Fibroblast of the aortic adventitia (primary cell): ENCODE measurements around the gene CDKN2AIP. TPM values are rescaled to one million over a fixed set of nuclear protein-coding genes. Genes with fewer than 3 reads are reported as not detected.

Experiments
- DNase-seq: peaks from one replicate; pipeline ENCODE4 v3.0.0-alpha.2; 2010; ENCODE audit warnings: low read depth
- H3K4me3 ChIP-seq: 2 replicates; pipeline ENCODE4 v1.5.1; 2011; ENCODE audit warnings: low read depth, mild to moderate bottlenecking, control low read depth, low read length, moderate library complexity
- total RNA-seq: library from RNA; depleted of rRNA; stranded (reverse); fragments of >200 nt; gene quantifications from 2 replicates; pipeline ENCODE4 v1.2.3, GENCODE V29; 2012; ENCODE audit warnings: low replicate concordance
- TF ChIP-seq, protein P1 (sequence below): IDR thresholded peaks from 2 replicates; pipeline ENCODE4 v1.5.1; 2011; ENCODE audit warnings: mild to moderate bottlenecking, low read length, control low read depth, inconsistent platforms; ENCODE audit not compliant: insufficient read depth

CDKN2AIP gene, protein sequence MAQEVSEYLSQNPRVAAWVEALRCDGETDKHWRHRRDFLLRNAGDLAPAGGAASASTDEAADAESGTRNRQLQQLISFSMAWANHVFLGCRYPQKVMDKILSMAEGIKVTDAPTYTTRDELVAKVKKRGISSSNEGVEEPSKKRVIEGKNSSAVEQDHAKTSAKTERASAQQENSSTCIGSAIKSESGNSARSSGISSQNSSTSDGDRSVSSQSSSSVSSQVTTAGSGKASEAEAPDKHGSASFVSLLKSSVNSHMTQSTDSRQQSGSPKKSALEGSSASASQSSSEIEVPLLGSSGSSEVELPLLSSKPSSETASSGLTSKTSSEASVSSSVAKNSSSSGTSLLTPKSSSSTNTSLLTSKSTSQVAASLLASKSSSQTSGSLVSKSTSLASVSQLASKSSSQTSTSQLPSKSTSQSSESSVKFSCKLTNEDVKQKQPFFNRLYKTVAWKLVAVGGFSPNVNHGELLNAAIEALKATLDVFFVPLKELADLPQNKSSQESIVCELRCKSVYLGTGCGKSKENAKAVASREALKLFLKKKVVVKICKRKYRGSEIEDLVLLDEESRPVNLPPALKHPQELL
- 8.3 and 18.4 TPM in 2 replicates for total RNA-seq

DNA sequence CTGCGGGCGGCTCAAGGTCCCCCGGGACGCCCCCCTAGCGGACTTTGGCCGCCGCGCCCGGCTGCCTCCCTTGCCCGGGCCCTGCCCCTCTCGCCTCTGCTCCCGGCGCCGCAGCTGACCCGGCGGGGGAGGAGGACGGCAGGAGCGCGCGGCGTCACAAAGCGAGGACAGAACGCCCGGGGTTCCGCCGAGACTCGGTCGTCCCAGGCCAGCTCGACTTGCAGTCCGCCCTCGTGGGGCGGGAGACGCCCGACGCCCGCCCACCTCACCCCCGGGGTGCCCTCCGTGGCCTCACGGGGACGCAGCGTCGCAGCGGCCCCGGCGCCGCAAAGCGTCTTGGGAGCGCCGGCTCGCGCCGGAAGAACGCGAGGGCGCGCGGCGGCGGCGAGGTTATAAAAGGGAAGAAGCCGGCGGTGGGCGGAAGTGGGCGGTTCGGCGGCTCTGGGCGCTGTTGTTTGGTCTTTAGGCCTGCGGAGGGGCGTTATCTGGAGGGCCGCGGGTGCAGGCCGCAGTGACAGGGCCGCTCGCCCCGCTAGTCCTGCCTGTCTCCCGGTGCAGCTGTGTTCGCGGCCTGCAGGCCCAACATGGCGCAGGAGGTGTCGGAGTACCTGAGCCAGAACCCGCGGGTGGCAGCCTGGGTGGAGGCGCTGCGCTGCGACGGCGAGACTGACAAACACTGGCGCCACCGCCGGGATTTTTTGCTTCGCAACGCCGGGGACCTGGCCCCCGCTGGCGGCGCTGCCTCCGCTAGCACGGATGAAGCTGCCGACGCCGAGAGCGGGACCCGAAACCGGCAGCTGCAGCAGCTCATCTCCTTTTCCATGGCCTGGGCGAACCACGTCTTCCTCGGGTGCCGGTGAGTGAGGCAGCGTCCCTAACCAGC, at the start of gene CDKN2AIP:
Gene CDKN2AIP, plus strand, starts transcription at position 423 of the 883 bp plus-strand sequence. Its CDS starts 162 bp downstream, at position 585.
- TF ChIP-seq, protein P1, sequence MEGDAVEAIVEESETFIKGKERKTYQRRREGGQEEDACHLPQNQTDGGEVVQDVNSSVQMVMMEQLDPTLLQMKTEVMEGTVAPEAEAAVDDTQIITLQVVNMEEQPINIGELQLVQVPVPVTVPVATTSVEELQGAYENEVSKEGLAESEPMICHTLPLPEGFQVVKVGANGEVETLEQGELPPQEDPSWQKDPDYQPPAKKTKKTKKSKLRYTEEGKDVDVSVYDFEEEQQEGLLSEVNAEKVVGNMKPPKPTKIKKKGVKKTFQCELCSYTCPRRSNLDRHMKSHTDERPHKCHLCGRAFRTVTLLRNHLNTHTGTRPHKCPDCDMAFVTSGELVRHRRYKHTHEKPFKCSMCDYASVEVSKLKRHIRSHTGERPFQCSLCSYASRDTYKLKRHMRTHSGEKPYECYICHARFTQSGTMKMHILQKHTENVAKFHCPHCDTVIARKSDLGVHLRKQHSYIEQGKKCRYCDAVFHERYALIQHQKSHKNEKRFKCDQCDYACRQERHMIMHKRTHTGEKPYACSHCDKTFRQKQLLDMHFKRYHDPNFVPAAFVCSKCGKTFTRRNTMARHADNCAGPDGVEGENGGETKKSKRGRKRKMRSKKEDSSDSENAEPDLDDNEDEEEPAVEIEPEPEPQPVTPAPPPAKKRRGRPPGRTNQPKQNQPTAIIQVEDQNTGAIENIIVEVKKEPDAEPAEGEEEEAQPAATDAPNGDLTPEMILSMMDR = no peak
- DNase-seq = peak; percentile 88
- H3K4me3 ChIP-seq = peak within 1 kb of the TSS; percentile 91

DNA sequence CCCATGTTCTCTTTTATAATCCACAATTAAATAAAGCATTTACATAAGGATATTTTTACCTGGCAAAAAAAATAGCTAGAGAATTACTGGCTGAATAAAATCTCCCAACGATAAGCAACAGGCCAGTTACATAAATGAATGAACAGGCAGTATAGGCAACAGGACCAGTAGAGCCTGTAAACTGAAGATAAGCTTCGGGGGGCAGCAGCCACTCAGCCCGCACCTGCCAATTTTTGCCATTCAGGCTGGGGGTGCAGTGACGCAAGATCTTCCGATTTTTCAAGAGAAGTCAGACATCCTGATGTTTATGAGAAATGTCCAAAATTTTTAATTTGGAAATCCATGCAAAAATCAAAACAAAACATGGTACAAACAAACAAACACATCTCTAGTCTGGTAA, 49.0 kb upstream of the CDKN2AIP start:
- no peak overlapping the region for H3K4me3 ChIP-seq
- TF ChIP-seq, protein P1 = no peak
- no peak for DNase-seq

DNA sequence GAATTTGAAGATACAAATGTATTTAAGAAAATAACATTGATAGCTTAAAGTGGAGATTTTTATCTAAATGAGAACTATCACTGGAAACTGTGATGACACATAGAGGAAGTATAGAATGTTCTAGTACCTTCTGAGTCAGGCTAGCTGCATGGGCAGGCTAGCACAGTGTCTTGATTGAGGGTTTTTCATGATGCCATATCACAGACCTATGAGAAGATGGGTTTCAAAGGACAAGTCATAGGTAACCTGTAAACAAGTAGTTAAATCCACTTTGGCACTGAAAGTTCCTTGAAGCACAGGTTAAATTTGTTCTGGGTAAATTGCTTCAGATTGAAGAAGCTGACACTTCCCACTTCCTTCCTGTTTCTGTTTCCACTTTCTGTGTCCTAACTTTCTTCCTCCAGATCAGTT, 48.2 kb upstream of the CDKN2AIP start:
- DNase-seq = no peak
- no peak overlapping the region for H3K4me3 ChIP-seq
- TF ChIP-seq, protein P1 = no peak

DNA sequence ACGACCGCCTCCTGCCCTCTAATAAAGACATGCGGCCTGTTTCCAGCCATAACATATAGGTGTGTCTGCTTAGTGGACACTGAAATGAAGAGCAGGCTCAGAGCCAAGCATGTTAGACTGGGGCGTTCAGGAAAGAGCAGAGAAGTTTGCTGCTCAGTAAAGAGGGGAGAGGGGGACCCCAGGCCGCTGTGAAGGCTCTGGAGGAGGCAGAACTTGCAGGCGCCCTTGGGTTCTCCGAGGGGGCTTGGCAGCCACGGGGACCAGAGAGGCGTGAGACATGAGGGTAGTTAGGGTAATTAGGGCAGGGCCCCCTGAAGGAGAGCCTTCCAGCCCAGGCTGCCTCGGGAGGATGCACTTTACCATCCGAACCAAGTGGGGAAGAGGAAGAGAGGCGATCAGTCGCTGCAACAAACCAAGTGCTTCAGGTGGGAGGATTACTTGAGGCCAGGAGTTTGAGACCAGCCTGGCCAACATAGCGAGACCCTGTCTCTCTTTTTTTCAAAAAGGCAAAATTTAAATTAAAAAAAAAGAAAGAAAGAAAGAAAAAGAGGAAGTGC, 46.6 kb upstream of the CDKN2AIP start:
- TF ChIP-seq, protein P1 = no peak
- H3K4me3 ChIP-seq = no peak overlapping the region
- no peak for DNase-seq

DNA sequence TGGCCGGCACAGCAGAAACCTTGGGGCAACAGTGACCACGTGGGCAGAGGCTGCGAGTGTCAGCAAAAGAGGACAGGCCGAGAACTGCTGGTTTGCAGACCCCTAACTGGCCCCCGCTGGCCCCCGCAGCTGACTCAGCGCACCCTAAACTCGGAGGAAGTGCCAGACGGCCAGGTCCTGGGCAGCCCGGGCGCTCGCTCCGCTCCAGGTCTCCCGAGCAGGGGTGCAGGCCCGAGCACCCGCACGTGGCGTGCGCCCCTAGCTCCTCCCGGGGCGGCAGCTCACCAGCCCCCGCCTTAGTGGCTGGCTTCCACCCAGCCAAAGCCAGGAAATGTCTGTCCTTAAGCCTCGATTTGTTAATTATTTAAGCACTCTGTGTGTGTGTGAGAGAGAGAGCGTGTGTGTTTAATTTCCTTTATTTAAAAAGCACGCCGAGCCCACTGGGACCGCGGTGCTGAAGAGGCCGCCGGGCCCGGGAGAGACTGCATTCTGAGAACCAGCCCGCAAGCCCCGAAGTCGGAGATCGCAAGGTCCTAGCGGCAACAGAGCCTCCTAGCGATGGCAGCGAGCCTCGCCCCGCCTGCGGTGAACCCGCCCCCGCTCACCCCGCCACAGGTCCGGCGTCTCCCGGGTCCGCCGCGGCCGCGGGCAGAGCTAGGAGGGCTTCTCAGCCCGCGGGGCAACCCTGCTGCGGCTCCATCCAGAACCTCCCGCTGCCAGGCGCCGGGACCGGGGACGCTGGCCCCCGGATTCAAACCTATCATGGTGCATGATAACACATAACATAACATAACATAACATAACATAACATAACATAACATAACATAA, 45.9 kb upstream of the CDKN2AIP start:
- peak overlapping the region; percentile 66 for H3K4me3 ChIP-seq
- TF ChIP-seq, protein P1 = peak; percentile 65
- DNase-seq = peak; percentile 64

DNA sequence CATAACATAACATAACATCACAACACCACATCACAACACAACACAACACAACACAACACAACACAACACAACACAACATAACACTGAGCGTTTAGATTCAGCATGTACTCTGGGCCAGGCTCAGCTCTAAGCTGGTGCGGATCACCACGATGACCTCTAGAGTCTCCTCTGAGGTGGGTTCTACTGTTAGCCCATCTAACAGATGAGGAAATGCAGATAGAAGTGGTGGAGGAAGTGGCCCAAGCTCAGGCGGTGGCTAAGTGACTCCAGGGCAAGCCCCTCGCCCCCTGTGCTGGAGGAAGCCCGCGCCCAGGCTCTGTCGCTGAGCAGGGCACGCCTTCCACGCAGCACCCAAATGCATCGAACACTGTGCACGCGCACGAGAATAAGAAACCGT, 45.3 kb upstream of the CDKN2AIP start:
- H3K4me3 ChIP-seq = no peak overlapping the region
- TF ChIP-seq, protein P1 = no peak
- DNase-seq = no peak
